K562 (cell line): ENCODE results near the gene ARHGEF4. TPM values are rescaled to one million over a fixed set of nuclear protein-coding genes. Genes with fewer than 3 reads are reported as not detected.

Source experiments
- ATAC-seq: fragments of 200-7000 bp; cut with Tn5 transposase; 3 replicates; pipeline ENCODE4 v1.9.1; 2020; ENCODE audit warnings: moderate library complexity
- BruUV-seq: library from RNA; stranded (reverse); fragments of 400-500 nt; replicated peaks from 2 replicates; lab custom pipeline; 2021; lab: Mats Ljungman, UMichigan
- CTCF ChIA-PET: fragments of 300-600 bp; formaldehyde crosslinking; extraction: SDS; loops from one replicate; lab custom pipeline; 2021; ENCODE audit warnings: low intra/inter-chr PET ratio; lab: Yijun Ruan, JAX
- POLR2A ChIA-PET: fragments of 300-600, 350-650 bp; sonication (Branson Sonifier 250); formaldehyde crosslinking; extraction: SDS; loops from one replicate; lab custom pipeline; 2021; ENCODE audit warnings: antibody characterized with exemption, inconsistent platforms; lab: Yijun Ruan, JAX
- DNase-seq, 4 experiments: peaks; one replicate each; pipeline versions ENCODE4 v3.0.0 to v3.0.0-alpha.2; 2011 to 2018; ENCODE audit warnings: low spot score in 3 of 4, mixed read lengths in 3 of 4; ENCODE audit errors: extremely low read depth in 1 of 4
- FAIRE-seq: peaks from 2 replicates; lab custom pipeline; 2011; peaks lifted over from hg19 to GRCh38; lab: Jason Lieb, UNC
- H2AFZ ChIP-seq: 2 replicates; pipeline ENCODE4 v1.6.0; 2011; ENCODE audit warnings: low read depth, low read length, control low read depth, inconsistent platforms
- H3K27ac ChIP-seq: fragments of 200-600 bp; 3 replicates; pipeline ENCODE4 v1.8.0; 2011; ENCODE audit warnings: low read depth, mild to moderate bottlenecking, control low read depth, inconsistent platforms, low read length, moderate library complexity, mixed read lengths; ENCODE audit errors: extremely low read depth
- H3K27me3 ChIP-seq, 2 experiments: fragments of 300-600 bp in 1 of 2; 2 replicates in 1 of 2; 3 replicates in 1 of 2; pipeline versions ENCODE4 v1.6.0 to v1.8.0; 2011; ENCODE audit warnings: inconsistent platforms in 2 of 2, low read length in 2 of 2, mild to moderate bottlenecking in 1 of 2, mixed read lengths in 1 of 2, moderate library complexity in 1 of 2; ENCODE audit not compliant: control insufficient read depth in 2 of 2, insufficient read depth in 2 of 2
- H3K36me3 ChIP-seq: fragments of 300-600 bp; 3 replicates; pipeline ENCODE4 v1.8.0; 2011; ENCODE audit warnings: mild to moderate bottlenecking, low read length, inconsistent platforms; ENCODE audit not compliant: control insufficient read depth, insufficient read depth
- H3K4me1 ChIP-seq, 2 experiments: fragments of 200-600 bp in 1 of 2; replicated peaks in 1 of 2; 2 replicates in 1 of 2; 3 replicates in 1 of 2; pipeline versions ENCODE4 v1.5.1 to v1.8.0; 2011; ENCODE audit warnings: inconsistent platforms in 2 of 2, low read length in 2 of 2, mild to moderate bottlenecking in 1 of 2, mixed read lengths in 1 of 2, moderate library complexity in 1 of 2; ENCODE audit not compliant: control insufficient read depth in 2 of 2, insufficient read depth in 2 of 2
- H3K4me2 ChIP-seq: 2 replicates; pipeline ENCODE4 v1.6.1; 2011; ENCODE audit warnings: low read length, control low read depth, inconsistent platforms, mixed read lengths; ENCODE audit not compliant: insufficient read depth
- H3K4me3 ChIP-seq: fragments of 200-600 bp; sonication (generic), shearing (Covaris generic); 2 replicates; pipeline ENCODE4 v1.5.1; 2016; ENCODE audit warnings: control low read depth, inconsistent platforms
- H3K79me2 ChIP-seq: fragments of 200-600 bp; 3 replicates; pipeline ENCODE4 v1.8.0; 2011; ENCODE audit warnings: low read length, inconsistent platforms; ENCODE audit not compliant: control insufficient read depth, insufficient read depth
- H3K9ac ChIP-seq, 2 experiments: 2 replicates each; pipeline versions ENCODE4 v1.6.0 to v1.6.1; 2011; ENCODE audit warnings: low read depth in 2 of 2, low read length in 2 of 2, control low read depth in 1 of 2, inconsistent platforms in 1 of 2, mild to moderate bottlenecking in 1 of 2, mixed read lengths in 1 of 2; ENCODE audit not compliant: insufficient read depth in 1 of 2
- H3K9me1 ChIP-seq: one replicate; pipeline ENCODE4 v1.6.0; 2011; ENCODE audit warnings: inconsistent platforms, mild to moderate bottlenecking, low read length, moderate library complexity; ENCODE audit not compliant: control insufficient read depth, insufficient read depth
- H3K9me3 ChIP-seq: replicated peaks from 2 replicates; pipeline ENCODE4 v1.5.1; 2011; ENCODE audit warnings: low read depth, low read length, inconsistent platforms; ENCODE audit not compliant: control insufficient read depth, insufficient read depth
- H4K20me1 ChIP-seq: replicated peaks from 2 replicates; pipeline ENCODE4 v1.6.1; 2011; ENCODE audit warnings: low read length, inconsistent platforms, mixed read lengths; ENCODE audit not compliant: control insufficient read depth, insufficient read depth
- E4F1 ChIP-seq: fragments of 250-450 bp; sonication (Bioruptor Pico); IDR thresholded peaks from 2 replicates; pipeline ENCODE4 v1.5.0; 2021; ENCODE audit warnings: mild to moderate bottlenecking, borderline replicate concordance
- ETV1 ChIP-seq: fragments of 450-650 bp; conservative IDR thresholded peaks from 2 replicates; pipeline ENCODE4 v1.6.1; 2016; ENCODE audit warnings: missing genetic modification characterization, control low read depth, low read depth, missing compliant biosample characterization
- ILK ChIP-seq: fragments of 450-650 bp; IDR thresholded peaks from 2 replicates; pipeline ENCODE4 v1.6.1; 2016; ENCODE audit warnings: missing genetic modification characterization, low read depth, mild to moderate bottlenecking, missing compliant biosample characterization, moderate library complexity, borderline replicate concordance
- MAFK ChIP-seq: IDR thresholded peaks from 2 replicates; pipeline ENCODE4 v1.6.1; 2011; ENCODE audit warnings: low read length, improper control_type of control experiment
- MLX ChIP-seq, 2 experiments: fragments of 450-650 bp in 1 of 2; sonication (generic) in 1 of 2; formaldehyde crosslinking; conservative IDR thresholded peaks; 2 replicates each; pipeline versions ENCODE4 v1.4.0 to v1.8.1; 2020 to 2022; ENCODE audit warnings: mild to moderate bottlenecking in 1 of 2, missing genetic modification reagents in 1 of 2
- POLR2G ChIP-seq: fragments of 200-400 bp; formaldehyde crosslinking; IDR thresholded peaks from 2 replicates; pipeline ENCODE4 v1.6.1; 2017; ENCODE audit warnings: low read depth, mild to moderate bottlenecking, antibody characterized with exemption, low read length, moderate library complexity
- RBM22 ChIP-seq: fragments of 200-400 bp; formaldehyde crosslinking; IDR thresholded peaks from 2 replicates; pipeline ENCODE4 v1.6.1; 2018; ENCODE audit warnings: low read length, low read depth; ENCODE audit not compliant: poor library complexity, severe bottlenecking
- ZNF197 ChIP-seq: fragments of 200-800 bp; sonication (Bioruptor generic); IDR thresholded peaks from 2 replicates; pipeline ENCODE4 v1.6.1; 2016; ENCODE audit warnings: low read depth, missing genetic modification characterization, missing compliant biosample characterization
- ZNF324 ChIP-seq: fragments of 250-450 bp; sonication (Bioruptor Pico); IDR thresholded peaks from 2 replicates; pipeline ENCODE4 v1.4.0; 2020; ENCODE audit warnings: mild to moderate bottlenecking
- ZZZ3 ChIP-seq: fragments of 450-650 bp; IDR thresholded peaks from 2 replicates; pipeline ENCODE4 v1.6.1; 2016; ENCODE audit warnings: antibody characterized with exemption, mild to moderate bottlenecking, moderate library complexity
- WGBS: fragments of 100-300 bp; shearing (Covaris generic); methylation state at CpG from one replicate; pipeline ENCODE4 v1.1.6; 2016; ENCODE audit warnings: low coverage, mixed read lengths; ENCODE audit not compliant: insufficient coverage; ENCODE audit errors: missing lambda C conversion rate; 5-methylcytosine and 5-hydroxymethylcytosine counted together
- in situ Hi-C: fragments of 300-500 bp; cut with MboI; formaldehyde crosslinking; loops from 4 replicates; pipeline ENCODE4 v1.15.0; 2018; ENCODE audit warnings: inconsistent platforms, mixed read lengths
- intact Hi-C: fragments of 100-400 bp; cut with micrococcal nuclease; formaldehyde crosslinking; loops from 2 replicates; pipeline ENCODE4 v1.14.2; 2022
- polyA plus RNA-seq, 8 experiments: library from polyadenylated mRNA; depleted of rRNA in 4 of 8; stranded (reverse) in 5 of 8; unstranded in 3 of 8; fragments of >200 nt; fragmentation: Nextera tagmentation in 2 of 8; fragmentation: Illumina TruSeq in 1 of 8; extraction: Ambion mirVana in 2 of 8; extraction: Trizol in 1 of 8; gene quantifications; 2 replicates each; pipeline versions ENCODE4 v1.2.1 to v1.2.3, GENCODE V29; 2011 to 2014; ENCODE audit warnings: inconsistent platforms in 1 of 8, missing spikeins in 1 of 8
- total RNA-seq, 7 experiments: library from RNA; depleted of rRNA in 6 of 7; stranded (reverse); fragments of >200 nt in 6 of 7; fragmentation: Illumina TruSeq in 2 of 7; extraction: Trizol in 2 of 7; gene quantifications; 2 replicates each; pipeline versions ENCODE4 v1.2.1 to v1.2.3, GENCODE V29; 2011 to 2021; ENCODE audit warnings: low replicate concordance in 1 of 7
- TF ChIP-seq, protein P1 (sequence below): sonication (generic); formaldehyde crosslinking; IDR thresholded peaks from 2 replicates; pipeline ENCODE4 v1.8.0; 2022; ENCODE audit warnings: mild to moderate bottlenecking, missing genetic modification reagents

The ARHGEF4 gene
- total and polyA plus RNA-seq, 9 of the 15 experiments (the other 6 are each of a cell fraction or from before 2014, with no cell fraction given), result not detected

GRCh38 chr2:131046028-131046917 is 209.6 kb downstream of the ARHGEF4 start:
- ChIA-PET CTCF (no interaction called here), POLR2A (interaction anchor here (0.6 to 1.9 kb wide), 3 partner anchors 20 to 873 kb away, joined by 3 to 4 read pairs (median 3); no protein-coding TSS in a partner anchor)
- no peak for FAIRE-seq
- TF ChIP-seq MAFK, result no peak
- TF ChIP-seq ZNF324, result no peak
- TF ChIP-seq E4F1 (CRISPR knock-in tag), result no peak
- TF ChIP-seq MLX (CRISPR knock-in tag; conservative IDR thresholded peaks at IDR 0.05), result no peak
- TF ChIP-seq, protein P1, sequence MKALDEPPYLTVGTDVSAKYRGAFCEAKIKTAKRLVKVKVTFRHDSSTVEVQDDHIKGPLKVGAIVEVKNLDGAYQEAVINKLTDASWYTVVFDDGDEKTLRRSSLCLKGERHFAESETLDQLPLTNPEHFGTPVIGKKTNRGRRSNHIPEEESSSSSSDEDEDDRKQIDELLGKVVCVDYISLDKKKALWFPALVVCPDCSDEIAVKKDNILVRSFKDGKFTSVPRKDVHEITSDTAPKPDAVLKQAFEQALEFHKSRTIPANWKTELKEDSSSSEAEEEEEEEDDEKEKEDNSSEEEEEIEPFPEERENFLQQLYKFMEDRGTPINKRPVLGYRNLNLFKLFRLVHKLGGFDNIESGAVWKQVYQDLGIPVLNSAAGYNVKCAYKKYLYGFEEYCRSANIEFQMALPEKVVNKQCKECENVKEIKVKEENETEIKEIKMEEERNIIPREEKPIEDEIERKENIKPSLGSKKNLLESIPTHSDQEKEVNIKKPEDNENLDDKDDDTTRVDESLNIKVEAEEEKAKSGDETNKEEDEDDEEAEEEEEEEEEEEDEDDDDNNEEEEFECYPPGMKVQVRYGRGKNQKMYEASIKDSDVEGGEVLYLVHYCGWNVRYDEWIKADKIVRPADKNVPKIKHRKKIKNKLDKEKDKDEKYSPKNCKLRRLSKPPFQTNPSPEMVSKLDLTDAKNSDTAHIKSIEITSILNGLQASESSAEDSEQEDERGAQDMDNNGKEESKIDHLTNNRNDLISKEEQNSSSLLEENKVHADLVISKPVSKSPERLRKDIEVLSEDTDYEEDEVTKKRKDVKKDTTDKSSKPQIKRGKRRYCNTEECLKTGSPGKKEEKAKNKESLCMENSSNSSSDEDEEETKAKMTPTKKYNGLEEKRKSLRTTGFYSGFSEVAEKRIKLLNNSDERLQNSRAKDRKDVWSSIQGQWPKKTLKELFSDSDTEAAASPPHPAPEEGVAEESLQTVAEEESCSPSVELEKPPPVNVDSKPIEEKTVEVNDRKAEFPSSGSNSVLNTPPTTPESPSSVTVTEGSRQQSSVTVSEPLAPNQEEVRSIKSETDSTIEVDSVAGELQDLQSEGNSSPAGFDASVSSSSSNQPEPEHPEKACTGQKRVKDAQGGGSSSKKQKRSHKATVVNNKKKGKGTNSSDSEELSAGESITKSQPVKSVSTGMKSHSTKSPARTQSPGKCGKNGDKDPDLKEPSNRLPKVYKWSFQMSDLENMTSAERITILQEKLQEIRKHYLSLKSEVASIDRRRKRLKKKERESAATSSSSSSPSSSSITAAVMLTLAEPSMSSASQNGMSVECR (CRISPR knock-in tag), result no peak
- TF ChIP-seq ZNF197 (CRISPR knock-in tag), result no peak
- TF ChIP-seq ILK, result no peak
- TF ChIP-seq POLR2G, result peak; percentile 77
- no peak for TF ChIP-seq ZZZ3
- TF ChIP-seq ETV1, result no peak
- TF ChIP-seq RBM22, result peak; percentile 48

More at GRCh38 chr2:131046028-131046917, 209.6 kb downstream of the ARHGEF4 start:
- in situ Hi-C loops (no loop called here), intact Hi-C loops (no loop called here)
- Histone ChIP-seq H3K4me1 (peaks cover 0 to 18% of the 10 kb centered on the region in 2 experiments; a peak in 1 of 5 replicates), H3K36me3 (peaks cover 47% of the 10 kb centered on the region), H3K4me2 (no peak overlapping the region), H2AFZ (no peak overlapping the region), H3K27ac (no peak overlapping the region), H3K4me3 (no peak overlapping the region), H4K20me1 (peaks cover 11% of the 10 kb centered on the region), H3K27me3 (no peaks in the 10 kb centered on the region), H3K9ac (no peak overlapping the region; a peak in 1 of 4 replicates), H3K79me2 (no peaks in the 10 kb centered on the region), H3K9me1 (peaks cover 4% of the 10 kb centered on the region), H3K9me3 (no peaks in the 10 kb centered on the region)
- ATAC-seq (no peak), DNase-seq (no peak)
- WGBS, result 86% methylated on average over 26 of the region's 32 CpGs
- BruUV-seq, result no TSS peak
